GM03348 (cell line): ENCODE data around the gene INTU.
"Not testable (repeated sequence)": the region's sequence is repeated elsewhere in the genome, so short reads cannot be mapped to it uniquely, and the experiment has no call there.

Experiments
- DNase-seq: peaks from one replicate; pipeline ENCODE4 v3.0.0; 2012; ENCODE audit warnings: low spot score

Gene INTU

DNA sequence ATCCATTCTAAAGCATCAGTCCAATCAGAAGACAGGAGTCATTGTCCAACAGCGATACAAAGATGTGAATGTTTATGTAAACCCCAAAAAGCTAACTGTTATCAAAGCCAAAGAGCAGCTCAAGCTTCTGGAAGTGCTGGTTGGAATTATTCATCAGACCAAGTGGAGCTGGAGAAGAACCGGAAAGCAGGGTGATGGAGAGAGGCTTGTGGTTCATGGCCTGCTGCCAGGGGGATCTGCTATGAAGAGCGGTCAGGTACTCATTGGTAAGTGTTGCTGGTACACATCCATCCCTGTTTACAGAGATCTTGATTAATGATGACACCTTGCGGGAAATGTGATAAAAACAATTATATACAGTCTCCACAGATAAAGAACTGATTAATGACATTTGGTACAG lies 11.0 kb downstream of the INTU start:
- DNase-seq, result no peak

DNA sequence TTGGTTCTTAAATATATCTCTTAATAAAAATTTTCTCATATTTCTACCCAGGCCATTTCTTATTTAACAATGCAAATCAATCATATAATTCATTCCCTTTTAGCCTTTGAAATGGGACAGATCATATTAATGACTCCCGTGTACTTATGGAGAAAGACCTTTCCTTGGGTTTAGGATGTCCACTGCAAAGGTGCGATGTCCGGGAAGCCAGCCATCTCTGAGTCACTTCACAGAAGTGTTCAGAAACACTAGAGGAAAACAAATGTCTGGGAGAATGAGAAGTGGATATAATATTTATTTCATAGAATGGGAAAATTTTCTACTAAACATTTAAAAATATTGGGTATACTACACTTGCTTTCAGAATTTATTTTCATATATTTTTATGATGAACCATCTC lies 15.3 kb downstream of the INTU start:
- no peak for DNase-seq

DNA sequence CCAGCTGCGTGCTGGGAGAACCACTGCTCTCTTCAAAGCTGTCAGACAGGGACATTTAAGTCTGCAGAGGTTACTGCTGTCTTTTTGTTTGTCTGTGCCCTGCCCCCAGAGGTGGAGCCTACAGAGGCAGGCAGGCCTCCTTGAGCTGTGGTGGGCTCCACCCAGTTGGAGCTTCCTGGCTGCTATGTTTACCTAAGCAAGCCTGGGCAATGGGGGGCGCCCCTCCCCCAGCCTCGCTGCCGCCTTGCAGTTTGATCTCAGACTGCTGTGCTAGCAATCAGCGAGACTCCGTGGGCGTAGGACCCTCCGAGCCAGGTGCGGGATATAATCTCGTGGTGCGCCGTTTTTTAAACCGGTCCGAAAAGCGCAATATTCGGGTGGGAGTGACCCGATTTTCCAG lies 22.8 kb downstream of the INTU start:
- DNase-seq, result not testable (repeated sequence)

DNA sequence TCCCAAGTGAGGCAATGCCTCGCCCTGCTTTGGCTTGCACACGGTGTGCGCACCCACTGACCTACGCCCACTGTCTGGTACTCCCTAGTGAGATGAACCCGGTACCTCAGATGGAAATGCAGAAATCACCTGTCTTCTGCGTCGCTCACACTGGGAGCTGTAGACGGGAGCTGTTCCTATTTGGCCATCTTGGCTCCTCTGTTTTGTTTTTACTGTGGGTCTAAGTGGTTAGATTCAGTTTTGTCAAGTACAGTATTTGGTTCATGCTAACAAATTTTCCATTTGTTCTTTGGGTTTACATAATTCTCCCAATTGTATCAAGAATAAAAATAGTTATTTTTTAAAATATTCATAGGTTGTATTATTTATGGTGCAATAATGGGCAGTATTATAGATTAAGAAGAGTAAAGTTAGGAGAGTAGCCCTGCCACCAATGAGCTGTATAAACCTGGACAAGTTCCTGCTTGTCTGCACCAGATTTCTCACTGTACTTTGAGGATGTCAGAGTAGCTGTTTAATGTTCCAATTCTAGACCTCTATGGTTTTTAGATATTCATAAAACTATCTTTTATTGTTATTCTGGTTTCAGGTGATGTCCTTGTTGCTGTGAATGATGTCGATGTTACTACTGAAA lies 23.4 kb downstream of the INTU start:
- no peak for DNase-seq

DNA sequence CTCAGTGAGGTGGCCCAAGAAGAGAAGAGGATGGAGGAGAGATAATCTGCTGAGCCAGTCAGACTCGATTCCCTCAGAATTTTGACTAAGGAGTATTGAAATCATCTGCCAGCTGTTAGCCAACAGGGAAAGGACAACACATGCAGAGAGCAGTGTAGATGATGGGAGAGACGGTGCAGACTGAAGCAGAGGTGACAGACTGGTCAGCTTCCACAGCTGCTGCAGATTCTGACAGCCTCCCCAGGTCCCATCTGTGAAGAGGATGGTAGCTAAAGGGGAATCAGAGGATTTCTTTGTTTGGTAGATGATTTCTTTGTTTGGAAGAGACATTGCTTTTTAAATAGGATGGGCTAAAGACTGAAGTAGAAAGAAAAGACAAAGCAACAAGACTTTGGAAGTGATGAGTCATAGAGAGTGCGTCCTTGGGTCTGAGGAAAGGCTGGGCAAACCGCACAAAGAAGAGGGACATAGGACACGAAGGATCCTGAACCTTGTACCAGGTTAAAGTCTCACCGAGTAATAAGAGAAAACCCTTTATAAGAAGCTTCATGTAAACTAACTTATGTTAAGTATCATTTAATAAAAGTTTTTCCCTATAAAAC lies 27.6 kb downstream of the INTU start:
- DNase-seq, result no peak

DNA sequence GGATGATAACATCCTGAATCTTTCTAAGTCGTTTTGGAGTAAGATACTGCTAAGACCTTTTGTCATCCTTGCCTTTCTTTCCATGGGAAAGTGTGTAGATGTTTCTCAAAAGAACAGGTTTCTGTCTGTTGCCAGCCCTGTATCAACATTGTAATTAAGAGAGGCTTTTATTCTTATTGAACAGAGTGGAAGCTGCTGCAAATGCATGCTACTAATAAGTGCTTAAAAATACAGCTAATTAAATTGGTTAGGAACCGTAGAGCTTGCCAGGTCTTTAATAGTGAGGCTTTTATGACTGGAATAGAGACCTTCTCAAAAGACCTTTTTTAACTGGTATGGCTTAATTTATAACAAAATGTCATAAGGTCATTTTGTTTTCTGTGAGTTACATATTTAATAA lies 34.4 kb downstream of the INTU start:
- no peak for DNase-seq

DNA sequence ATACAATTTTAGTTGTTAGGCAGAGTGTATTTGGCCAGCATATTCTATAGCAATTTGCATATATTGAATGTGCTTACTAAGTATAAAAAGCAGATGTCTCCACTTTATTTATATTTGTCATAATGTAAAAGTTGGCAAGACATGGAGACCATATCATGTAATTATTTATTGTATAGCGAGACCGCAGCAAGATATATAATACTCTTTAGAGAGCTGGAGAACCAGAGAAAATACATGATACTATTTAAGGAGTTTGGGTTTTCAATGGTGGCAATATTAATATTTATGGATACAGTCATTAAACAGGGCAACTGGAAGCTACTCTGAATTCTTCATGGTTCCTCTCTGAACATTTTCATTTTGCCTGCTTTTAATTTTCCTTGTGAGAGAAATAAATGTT lies 35.0 kb downstream of the INTU start:
- no peak for DNase-seq

DNA sequence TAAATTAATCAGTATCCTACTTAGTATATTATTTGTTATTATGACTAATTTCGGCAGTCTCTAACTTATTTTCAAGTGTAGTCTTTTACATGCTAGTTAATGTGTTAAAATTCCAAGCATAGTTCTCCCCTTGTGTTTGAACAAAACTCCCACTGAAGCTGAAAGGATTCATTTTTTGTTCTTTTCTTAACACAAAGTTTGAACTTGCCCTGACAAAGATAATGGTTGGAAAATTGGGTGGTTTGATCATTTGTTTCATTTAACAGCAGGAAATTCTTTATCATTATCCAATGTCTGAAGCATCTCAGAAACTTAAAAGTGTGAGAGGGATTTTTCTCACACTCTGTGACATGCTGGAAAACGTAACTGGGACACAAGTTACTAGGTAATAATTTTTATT lies 36.0 kb downstream of the INTU start:
- no peak for DNase-seq

DNA sequence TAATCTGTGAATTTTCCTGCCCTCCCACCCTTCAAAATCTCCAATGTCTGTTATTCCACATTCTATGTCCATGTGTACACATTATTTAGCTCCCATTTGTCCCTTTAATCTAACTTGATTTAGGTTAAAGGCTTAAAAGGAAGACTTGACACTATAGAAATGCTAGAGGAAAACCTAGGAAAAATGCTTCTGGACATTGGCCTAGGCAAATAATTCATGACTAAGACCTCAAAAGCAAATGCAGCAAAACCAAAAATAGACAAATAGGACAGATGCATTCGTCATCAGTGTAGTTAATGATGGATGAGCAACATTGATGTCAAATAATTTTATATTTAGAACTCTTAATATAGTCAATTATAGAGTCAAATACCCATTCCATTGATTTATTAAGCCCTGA lies 36.9 kb downstream of the INTU start:
- no peak for DNase-seq

DNA sequence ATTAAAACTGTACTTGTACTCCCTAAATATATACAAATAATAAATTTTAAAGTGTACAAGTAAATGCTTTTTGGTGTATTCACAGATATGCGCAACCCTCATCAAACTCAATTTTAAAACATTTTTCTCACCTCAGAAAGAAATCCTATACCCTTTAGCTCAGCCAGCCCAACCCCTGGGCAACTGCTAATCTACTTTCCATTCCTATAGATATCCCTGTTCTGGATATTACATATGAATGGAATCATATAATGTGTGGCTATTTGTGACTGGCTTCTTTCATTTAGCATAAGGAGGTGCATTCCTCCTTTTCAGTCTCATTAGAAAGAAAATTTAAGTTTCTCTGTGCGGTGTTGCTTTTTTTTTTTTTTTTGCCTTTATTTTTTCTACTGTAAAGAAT lies 39.4 kb downstream of the INTU start:
- no peak for DNase-seq

DNA sequence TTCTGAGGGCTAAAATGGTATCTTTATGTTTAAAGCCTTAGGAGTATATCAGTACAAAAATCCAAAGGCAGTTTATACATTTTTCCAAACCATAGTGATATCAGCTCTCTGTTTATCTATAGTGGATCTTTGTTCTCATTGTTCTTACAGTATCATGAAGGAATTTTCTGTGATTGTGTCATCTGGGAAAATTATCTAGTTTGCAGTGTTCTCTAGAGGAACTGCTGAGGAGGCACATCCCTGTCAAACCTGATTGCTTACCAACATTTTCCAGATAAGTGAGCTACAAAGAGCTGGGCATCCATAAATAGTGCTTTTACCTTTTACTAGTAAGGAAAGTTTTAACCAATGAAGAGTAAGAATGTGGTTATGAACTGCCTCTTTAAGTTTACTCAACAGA lies 52.5 kb downstream of the INTU start:
- DNase-seq, result no peak

DNA sequence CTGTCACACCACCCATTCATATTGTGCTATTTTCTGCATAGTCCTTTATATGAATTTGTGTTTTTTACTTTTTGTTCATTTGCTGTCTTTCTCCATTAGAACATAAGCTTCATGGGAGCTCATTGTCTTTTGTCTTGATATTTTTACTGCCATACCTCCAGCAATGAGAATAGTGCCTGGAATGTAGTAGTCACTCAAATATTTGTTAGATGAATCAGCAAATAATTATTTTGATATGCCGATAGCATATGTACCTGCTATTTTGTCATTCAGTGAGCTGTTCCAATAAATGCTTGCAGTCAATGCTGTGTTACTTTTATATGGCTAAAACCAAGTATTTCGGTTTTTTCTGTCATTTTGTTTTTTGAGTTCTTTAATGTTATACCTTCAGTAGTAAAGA lies 53.9 kb downstream of the INTU start:
- DNase-seq, result no peak

DNA sequence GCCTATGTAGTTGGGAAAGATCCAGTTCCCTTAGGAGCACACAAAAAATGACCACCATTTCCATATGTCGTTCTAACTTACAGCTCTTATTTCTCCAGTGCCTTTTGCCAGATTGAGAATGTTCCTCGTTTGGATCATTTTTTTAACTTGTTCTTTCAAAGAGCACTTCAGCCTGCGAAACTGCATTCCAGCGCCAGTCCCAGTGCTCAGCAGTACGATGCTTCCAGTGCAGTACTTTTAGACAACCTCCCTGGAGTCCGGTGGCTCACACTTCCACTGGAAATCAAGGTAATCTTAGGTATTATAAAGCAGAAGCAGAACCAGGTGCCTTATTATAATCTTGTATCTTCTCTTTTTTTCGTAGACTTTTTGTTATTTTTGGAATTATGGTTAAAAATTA lies 54.8 kb downstream of the INTU start:
- DNase-seq, result no peak

DNA sequence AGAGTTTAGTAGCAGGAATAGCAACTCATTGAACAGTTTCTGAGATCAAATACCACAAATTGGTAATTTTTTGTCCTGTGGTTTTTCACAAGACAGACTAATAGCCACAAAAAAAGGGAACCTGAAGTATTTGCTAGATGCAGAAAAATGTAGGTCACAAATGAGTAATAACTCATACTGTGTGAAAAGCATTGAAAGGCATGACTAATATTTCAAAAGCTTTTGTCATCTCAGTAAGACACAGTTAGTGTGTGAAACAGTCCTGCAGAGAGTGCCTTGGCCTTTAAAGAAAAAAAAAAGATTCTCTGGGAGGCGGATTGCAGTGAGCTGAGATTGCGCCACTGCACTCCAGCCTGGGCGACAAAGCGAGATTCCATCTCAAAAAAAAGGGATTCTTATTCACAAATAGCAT lies 66.0 kb downstream of the INTU start:
- peak; percentile 36 for DNase-seq

DNA sequence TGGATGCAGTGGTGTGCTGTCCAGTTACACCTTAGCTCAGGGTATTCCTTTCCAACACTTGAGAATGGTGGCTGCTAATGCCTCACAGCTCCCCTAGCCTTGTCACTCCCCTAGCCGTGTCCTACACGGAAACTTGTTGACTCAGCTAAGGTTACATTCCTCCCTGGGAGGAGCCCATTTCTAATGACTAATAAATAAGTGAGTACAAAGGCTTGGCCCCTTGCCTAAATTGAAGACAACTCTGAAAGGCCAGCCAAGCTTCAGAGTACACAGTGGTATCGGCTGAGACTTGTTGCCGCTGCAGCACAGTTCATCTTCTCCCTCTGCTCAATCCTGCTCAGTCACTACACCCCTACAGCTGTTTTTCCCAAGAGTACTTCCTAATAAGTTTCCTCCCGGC lies 76.2 kb downstream of the INTU start:
- DNase-seq, result peak; percentile 17

DNA sequence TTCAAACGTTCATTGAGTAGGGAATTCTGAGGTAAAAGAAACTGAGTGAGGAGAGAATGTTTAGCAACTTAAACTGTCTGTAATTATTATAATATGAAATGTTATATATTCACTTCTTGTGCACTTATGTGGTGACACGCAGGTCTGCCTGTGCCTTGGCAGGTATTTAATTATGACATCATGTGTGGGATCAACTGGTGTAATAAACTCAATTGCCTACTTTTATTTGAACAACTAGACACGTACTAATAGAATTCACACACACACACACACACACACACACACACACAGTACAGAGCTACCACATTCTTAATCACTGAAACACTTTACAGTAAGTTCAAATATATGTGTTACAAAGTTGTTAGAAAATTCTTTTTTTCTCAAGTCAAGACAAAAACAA lies 76.7 kb downstream of the INTU start:
- no peak for DNase-seq

DNA sequence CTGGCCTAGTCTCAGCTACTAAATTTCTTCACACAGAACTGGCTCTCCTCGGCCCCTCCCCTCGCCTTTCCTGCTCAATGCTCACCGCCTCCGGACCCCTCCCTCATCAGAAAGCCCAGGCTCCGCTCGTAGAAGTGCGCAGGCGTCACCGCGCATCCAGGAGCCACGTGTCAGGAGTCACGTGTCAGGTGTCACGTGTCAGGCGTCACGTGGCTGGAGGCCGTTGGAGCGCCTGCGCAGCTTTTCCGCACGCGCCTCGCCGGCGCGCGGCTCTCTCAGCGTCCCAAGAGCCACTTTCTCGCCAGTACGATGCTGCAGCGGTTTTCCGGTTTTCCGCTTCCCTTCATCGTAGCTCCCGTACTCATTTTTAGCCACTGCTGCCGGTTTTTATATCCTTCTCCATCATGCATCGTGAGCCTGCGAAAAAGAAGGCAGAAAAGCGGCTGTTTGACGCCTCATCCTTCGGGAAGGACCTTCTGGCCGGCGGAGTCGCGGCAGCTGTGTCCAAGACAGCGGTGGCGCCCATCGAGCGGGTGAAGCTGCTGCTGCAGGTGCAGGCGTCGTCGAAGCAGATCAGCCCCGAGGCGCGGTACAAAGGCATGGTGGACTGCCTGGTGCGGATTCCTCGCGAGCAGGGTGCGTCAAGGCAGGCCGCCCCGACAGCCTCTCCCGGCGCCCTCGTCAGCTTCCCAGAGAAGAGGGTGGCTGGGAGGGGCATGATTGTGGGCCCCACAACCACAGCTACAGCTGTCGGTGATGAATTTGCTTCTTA lies 97.6 kb downstream of the INTU start, which contains the start of gene SLC25A31:
SLC25A31 (plus strand) TSS at position 259 of the 772 bp plus-strand sequence; CDS start at position 405, 146 bp downstream.
- DNase-seq, result no peak

DNA sequence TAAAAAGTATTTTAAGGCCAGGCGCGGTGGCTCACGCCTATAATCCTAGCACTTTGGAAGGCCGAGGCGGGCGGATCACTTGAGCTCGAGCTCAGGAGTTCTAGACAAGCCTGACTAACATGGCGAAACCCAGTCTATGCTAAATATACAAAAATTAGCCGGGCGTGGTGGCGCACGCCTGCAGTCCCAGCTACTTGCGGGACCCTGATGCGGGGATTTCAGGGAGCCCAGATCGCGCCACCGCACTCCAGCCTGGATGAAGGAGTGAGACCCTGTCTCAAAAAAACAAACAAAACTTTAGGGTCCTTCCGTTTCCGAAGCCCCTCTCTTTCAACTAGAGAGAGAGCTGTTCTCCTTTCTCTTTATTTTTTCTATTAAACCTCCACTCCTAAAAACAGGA lies 98.6 kb downstream of the INTU start:
- DNase-seq, result no peak

DNA sequence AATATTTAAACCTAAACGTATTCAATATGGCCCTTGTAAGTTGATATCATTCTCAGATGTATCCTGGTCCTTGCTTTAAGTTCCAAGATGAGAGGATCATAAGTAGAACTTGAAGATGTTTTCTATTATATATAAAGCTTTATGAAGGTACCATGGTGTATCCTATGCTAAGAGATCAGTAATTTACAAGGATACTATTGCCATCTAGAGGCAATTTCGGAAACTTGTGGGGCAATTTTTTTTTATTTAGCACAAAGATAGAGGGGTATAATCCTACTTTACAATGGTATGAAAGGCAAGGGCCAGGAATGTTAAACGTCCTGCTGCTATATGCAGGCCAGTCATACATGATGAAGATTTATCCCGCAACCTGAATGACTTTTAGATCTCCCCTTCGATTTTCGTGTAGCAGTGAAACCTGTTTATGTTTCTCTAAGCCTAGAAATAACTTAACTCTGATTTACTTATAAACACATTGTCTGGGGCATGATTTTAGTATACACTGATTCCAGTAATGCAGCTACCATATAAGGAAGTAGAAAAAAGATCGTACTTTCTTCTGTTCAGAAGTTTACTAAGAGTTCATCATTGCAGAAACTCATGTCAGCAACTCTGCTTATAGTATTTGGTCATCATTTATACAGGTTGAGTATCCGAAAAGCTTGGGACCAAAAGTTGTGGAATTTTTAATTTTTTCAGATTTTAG lies 100.0 kb downstream of the INTU start:
- DNase-seq, result peak; percentile 72

DNA sequence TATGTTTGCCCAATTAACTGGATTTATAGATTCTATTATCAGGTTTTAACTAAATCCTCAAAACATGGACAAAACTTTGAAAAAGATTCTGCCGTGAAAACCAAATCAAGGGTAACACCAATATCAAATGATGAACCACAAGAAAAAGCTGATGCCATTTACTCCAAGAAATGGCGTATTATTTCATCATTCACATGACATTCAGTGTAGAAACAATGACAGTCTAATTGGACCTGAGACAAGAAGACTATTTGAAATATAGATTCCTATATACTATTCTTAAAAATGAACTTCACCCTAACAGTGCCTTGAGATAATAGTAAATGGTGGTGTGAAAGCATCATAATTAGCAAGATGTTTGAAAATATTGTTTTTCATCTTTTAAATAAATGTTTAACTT lies 102.2 kb downstream of the INTU start:
- no peak for DNase-seq

DNA sequence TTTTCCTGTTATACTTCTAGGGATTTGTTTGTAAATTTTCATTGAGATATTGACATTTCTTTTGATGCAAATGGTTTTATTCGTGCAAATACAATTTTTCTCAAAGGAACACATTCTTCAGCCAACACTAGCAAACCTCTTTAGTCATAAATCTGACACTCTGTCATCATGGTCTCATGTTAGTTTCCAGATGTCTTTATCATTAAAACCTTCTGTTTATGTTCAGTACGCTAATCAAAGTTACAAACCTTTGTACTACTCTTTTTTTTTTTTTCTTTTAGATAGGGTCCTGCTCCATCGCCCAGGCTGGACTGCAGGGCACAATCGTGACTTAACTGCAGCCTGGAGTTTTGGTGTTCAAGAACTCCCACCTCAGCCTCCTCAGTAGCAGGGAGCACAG lies 104.5 kb downstream of the INTU start:
- DNase-seq, result no peak

DNA sequence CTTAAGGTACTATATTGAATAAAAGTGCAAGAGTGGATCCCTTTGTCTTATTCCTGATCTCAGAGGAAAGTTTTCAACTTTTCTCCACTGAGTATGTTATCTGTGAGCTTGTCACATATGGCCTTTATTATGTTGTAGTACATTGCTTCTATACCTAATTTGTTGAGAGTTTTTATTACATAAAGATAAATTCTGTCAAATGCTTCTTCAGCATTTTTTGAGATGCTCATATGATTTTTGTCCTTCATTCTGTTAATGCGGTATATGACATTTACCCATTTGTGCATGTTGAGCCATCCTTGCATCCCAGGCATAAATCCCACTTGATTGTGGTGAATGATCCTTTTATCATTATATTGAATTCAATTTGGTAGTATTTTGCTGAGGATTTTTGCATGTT lies 108.5 kb downstream of the INTU start:
- DNase-seq, result no peak

DNA sequence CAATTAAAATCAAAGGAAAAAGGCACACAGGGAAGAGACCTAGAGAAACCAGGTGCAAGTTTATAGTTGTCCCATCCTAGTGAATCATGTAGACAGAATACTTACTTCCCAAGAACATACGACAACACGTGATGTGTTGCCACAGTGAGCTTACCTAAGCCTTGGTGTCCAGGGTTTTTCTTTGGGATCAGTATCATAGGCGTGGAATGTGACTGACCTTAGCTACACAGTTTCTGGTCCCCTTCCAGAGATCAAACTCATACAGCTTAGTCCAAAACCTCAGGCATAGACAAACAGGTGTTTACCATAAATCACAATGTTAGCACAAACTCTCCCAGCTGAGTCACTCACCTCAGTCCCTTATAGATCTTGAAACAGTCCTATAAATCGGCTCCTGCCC lies 115.1 kb downstream of the INTU start:
- DNase-seq, result no peak
